HG03108 (cell line): Measurements from ENCODE around the gene TAPBP.

Experiments used
- ATAC-seq: cut with Tn5 transposase; IDR thresholded peaks from one replicate; pipeline ENCODE4 v1.9.1; 2021; ENCODE audit warnings: moderate library complexity; ENCODE audit not compliant: unreplicated experiment

TAPBP gene

GRCh38 chr6:33320315-33321181 is 6.7 kb upstream of the TAPBP start:
- ATAC-seq: no peak

GRCh38 chr6:33319939-33320314 is 6.0 kb upstream of the TAPBP start:
- no peak for ATAC-seq

- no peak for ATAC-seq
Measured at GRCh38 chr6:33318426-33319073, 4.7 kb upstream of the TAPBP start.

GRCh38 chr6:33317669-33318425 is 4.0 kb upstream of the TAPBP start, which contains the start of gene ZBTB22:
ZBTB22 (minus strand) TSS chr6:33317744; CDS start chr6:33316916, 828 bp downstream.
- peak; percentile 38 for ATAC-seq

GRCh38 chr6:33317419-33317668 is 3.5 kb upstream of the TAPBP start:
- ATAC-seq: no peak

GRCh38 chr6:33316603-33317418 is 2.9 kb upstream of the TAPBP start:
- no peak for ATAC-seq

GRCh38 chr6:33315793-33316602 is 2.1 kb upstream of the TAPBP start:
- ATAC-seq: no peak

GRCh38 chr6:33314943-33315792 is 1.3 kb upstream of the TAPBP start:
- no peak for ATAC-seq

GRCh38 chr6:33314515-33314942 is 651 bp upstream of the TAPBP start:
- ATAC-seq: no peak

- peak; percentile 6 for ATAC-seq
Measured at GRCh38 chr6:33313105-33313708, 671 bp downstream of the TAPBP start.

GRCh38 chr6:33312361-33313104 is 1.3 kb downstream of the TAPBP start:
- ATAC-seq: peak; percentile 31

- no peak for ATAC-seq
Measured at GRCh38 chr6:33306356-33306755, 7.5 kb downstream of the TAPBP start.

GRCh38 chr6:33305052-33305451 is 8.8 kb downstream of the TAPBP start:
- ATAC-seq: no peak

GRCh38 chr6:33304216-33304615 is 9.7 kb downstream of the TAPBP start:
- ATAC-seq: no peak

GRCh38 chr6:33301877-33302276 is 12.0 kb downstream of the TAPBP start:
- ATAC-seq: no peak

GRCh38 chr6:33299237-33299944 is 14.5 kb downstream of the TAPBP start:
- peak; percentile 75 for ATAC-seq

GRCh38 chr6:33298773-33299236 is 15.1 kb downstream of the TAPBP start, which contains the start of gene RGL2:
RGL2 (minus strand) TSS chr6:33298942; CDS start chr6:33298610, 332 bp downstream.
- ATAC-seq: peak; percentile 16
